Left kidney (tissue), 1 donor: ENCODE data around the gene PPCDC. TPM values are rescaled to one million over a fixed set of nuclear protein-coding genes. Genes with fewer than 3 reads are reported as not detected.

Experiments
- polyA plus RNA-seq: library from polyadenylated mRNA; unstranded; fragments of 120-200 nt; gene quantifications from one replicate; pipeline ENCODE4 v1.2.1, GENCODE V29; 2013; ENCODE audit not compliant: insufficient read length

PPCDC gene
- polyA plus RNA-seq, 1 donor: 13.3 TPM

Other genes with a start within 250 kb of the PPCDC start
- 46.2 TPM for gene CSK, start 241.5 kb upstream of the PPCDC start, polyA plus RNA-seq
- not detected for gene LMAN1L, start 210.8 kb upstream of the PPCDC start, polyA plus RNA-seq
- gene CPLX3, start 197.0 kb upstream of the PPCDC start, polyA plus RNA-seq: not detected
- gene ULK3, start 180.4 kb upstream of the PPCDC start, polyA plus RNA-seq: 32.5 TPM
- 64.7 TPM for gene SCAMP2, start 150.2 kb upstream of the PPCDC start, polyA plus RNA-seq
- 65.7 TPM for gene MPI, start 133.5 kb upstream of the PPCDC start, polyA plus RNA-seq
- gene FAM219B, start 116.7 kb upstream of the PPCDC start, polyA plus RNA-seq: 60.9 TPM
- gene COX5A, start 85.5 kb upstream of the PPCDC start, polyA plus RNA-seq: 192 TPM
- 3.1 TPM for gene RPP25, start 66.8 kb upstream of the PPCDC start, polyA plus RNA-seq
- 47.9 TPM for gene SCAMP5, start 28.0 kb upstream of the PPCDC start, polyA plus RNA-seq
- gene C15orf39, start 178.3 kb downstream of the PPCDC start, polyA plus RNA-seq: 9.4 TPM
- not detected for gene GOLGA6C, start 234.7 kb downstream of the PPCDC start, polyA plus RNA-seq